GM18858 (cell line): ENCODE results near the gene PLAGL2.

ENCODE experiments used
- ATAC-seq: cut with Tn5 transposase; IDR thresholded peaks from one replicate; pipeline ENCODE4 v1.9.1; 2021; ENCODE audit not compliant: unreplicated experiment

The PLAGL2 gene

DNA sequence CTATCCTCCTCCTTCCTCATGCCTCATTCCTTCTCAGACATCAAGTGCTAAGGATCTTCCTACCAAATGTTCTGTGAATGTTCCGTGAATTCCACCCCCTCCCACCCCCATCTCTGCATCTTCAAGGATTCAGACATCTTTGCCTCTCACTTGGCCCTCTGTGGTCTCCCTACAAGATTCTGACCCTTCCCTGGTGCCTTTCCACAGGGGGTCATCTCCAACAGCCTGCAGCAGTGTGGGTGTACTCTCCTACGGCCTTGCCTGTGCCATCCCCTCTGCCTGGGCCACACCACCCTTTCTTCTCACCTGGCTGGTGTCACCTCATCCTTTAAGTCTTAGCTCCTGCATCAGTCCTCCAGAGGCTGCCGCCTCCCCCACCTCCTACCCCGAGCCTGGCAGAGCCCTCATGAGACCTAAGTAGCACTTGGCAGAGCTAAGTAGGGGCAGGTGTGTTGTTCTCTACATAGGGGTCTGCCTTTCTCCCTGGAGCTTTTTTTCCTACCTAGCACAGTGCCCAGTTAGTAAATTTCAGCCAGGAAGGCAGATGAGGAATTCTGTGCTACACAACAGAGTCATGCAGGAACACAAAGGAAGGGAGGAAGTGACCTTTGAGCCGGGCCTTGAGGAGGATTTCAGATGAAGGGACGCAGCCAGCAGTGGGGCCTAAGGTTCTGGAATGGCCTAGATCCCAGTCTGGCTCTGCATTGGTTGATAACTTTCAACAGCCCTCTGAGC is 55.0 kb downstream of the PLAGL2 start:
- no peak for ATAC-seq

DNA sequence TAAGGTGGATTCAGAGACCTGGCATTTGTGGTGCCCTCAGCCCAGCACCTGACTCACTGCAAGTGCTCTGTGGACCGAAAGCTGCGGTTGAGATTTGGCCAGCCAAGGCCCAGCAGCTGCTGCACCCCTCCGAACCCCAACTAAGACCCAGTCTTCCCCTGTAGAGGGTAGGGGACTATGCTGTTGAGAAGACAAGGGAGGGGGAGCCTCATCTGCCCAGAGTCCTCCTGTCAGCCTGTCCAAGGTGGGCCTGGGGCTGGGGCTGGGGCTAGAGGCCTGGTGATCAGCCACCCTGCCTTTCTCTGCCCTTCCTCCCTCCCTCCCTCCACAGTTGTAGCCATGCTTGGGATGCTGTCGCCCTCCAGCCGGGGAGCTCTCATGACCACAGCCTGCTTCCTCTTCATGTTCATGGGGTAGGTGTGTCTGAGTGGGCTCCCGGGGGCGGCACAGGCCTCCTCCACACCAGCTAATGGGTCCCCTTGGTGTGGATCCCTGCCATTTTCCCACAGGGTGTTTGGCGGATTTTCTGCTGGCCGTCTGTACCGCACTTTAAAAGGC is 57.2 kb downstream of the PLAGL2 start:
- no peak for ATAC-seq

DNA sequence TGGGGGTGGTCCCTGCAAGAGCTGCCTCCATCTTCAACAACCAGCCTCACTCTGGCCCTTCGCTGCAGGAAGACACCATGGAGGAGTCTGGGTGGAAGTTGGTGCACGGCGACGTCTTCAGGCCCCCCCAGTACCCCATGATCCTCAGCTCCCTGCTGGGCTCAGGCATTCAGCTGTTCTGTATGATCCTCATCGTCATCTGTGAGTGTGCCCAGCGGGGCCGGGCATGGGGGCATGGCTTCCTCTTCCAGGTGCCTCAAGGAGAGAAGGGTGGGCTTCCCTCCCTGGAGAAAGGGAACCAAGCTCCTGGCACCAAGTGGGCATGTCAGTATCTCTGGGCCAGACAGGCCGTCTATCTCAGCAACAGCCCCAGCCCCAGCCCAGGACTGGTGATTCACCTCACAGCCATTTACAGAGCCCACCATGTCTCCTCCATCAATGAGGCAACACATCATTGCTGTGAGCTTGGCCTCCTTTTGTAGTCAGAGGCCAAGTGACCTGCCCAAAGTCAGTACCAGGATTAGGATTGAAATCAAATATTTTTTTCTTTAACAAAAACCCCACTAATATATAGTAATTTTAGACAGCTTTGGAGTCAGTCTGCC is 57.9 kb downstream of the PLAGL2 start:
- no peak for ATAC-seq

DNA sequence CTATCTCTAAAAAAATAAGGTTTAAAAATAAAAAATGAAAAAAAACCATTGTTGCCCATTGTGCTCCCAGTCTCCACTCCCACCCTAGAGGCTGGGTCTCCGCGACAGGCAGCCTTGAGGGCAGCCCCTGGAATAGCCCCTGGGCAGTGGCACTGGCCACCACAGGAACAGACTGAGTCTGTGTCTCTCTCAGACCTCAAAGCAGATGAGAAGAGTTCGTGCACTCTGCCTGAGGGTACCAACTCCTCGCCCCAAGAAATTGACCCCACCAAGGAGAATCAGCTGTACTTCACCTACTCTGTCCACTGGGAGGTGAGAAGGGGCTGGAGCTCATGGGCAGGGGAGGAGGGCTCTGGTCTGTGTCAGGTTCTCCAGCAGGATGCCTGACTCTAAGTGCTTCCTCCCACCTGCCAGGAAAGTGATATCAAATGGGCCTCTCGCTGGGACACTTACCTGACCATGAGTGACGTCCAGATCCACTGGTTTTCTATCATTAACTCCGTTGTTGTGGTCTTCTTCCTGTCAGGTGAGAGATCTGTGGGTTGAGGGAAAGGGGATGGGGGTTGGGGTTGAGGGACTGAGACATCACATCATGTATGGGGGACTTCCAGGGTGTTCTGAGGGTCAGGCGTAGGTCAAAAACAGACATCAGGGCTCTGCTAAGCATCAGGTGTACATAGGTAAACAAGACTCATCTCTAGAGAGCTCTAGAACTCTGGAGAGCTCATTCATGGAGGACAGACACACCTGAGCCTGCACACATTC is 62.5 kb downstream of the PLAGL2 start:
- no peak for ATAC-seq

DNA sequence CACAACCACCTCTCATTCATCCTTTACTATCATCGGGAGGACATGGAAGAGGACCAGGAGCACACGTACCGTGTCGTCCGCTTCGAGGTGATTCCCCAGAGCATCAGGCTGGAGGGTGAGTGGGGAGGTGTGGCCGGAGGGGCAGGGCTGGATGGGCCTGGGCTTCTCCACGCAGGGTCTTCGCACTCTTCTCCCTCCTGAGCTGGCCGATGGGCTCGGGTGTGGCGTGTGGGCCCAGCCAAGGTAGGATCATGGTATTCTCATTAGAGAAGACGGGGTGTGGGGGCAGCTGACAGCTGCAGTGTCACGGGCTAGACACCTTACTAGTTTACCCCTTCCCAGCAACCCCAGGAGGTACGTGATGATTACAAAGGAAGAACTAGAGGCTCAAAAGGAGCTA is 64.6 kb downstream of the PLAGL2 start:
- no peak for ATAC-seq
